ENCODE measurements around the gene TFB1M.
"Not testable (repeated sequence)": the region's sequence is repeated elsewhere in the genome, so short reads cannot be mapped to it uniquely, and the experiment has no call there.

Gene TFB1M

GRCh38 chr6:155314092-155314772 lies at the start of gene TFB1M:
TFB1M (minus strand) TSS chr6:155314484; CDS start chr6:155314428, 56 bp downstream.
- DNase-seq (ENCODE audit: low read depth in 2 of 2, low spot score in 1 of 2): peak; percentile 93 to 95

GRCh38 chr6:155364021-155364420 lies 49.7 kb upstream of the TFB1M start:
- not testable (repeated sequence) for DNase-seq (ENCODE audit: low read depth in 2 of 2, low spot score in 1 of 2)

- not testable (repeated sequence) for DNase-seq (ENCODE audit: low read depth in 2 of 2, low spot score in 1 of 2)
These were observed 48.8 kb upstream of the TFB1M start for GRCh38 chr6:155362968-155363632.

- no peak for DNase-seq (ENCODE audit: low read depth in 2 of 2, low spot score in 1 of 2)
These were observed 39.9 kb upstream of the TFB1M start for GRCh38 chr6:155354167-155354566.

GRCh38 chr6:155352811-155353210 lies 38.5 kb upstream of the TFB1M start:
- no peak for DNase-seq (ENCODE audit: low read depth in 2 of 2, low spot score in 1 of 2)

- no peak for DNase-seq (ENCODE audit: low read depth in 2 of 2, low spot score in 1 of 2)
These were observed 37.8 kb upstream of the TFB1M start for GRCh38 chr6:155352130-155352420.

- no peak for DNase-seq (ENCODE audit: low read depth in 2 of 2, low spot score in 1 of 2)
These were observed 37.2 kb upstream of the TFB1M start for GRCh38 chr6:155351273-155352129.

GRCh38 chr6:155349956-155350355 lies 35.7 kb upstream of the TFB1M start:
- no peak for DNase-seq (ENCODE audit: low read depth in 2 of 2, low spot score in 1 of 2)

- DNase-seq (ENCODE audit: low read depth in 2 of 2, low spot score in 1 of 2): no peak
These were observed 34.8 kb upstream of the TFB1M start for GRCh38 chr6:155349129-155349528.

- DNase-seq (ENCODE audit: low read depth in 2 of 2, low spot score in 1 of 2): no peak
These were observed 33.5 kb upstream of the TFB1M start for GRCh38 chr6:155347800-155348199.

GRCh38 chr6:155346957-155347356 lies 32.7 kb upstream of the TFB1M start:
- DNase-seq (ENCODE audit: low read depth in 2 of 2, low spot score in 1 of 2): no peak

- DNase-seq (ENCODE audit: low read depth in 2 of 2, low spot score in 1 of 2): no peak
These were observed 30.2 kb upstream of the TFB1M start for GRCh38 chr6:155344341-155345006.

GRCh38 chr6:155341130-155341828 lies 27.0 kb upstream of the TFB1M start:
- DNase-seq (ENCODE audit: low read depth in 2 of 2, low spot score in 1 of 2): no peak

GRCh38 chr6:155340464-155341129 lies 26.3 kb upstream of the TFB1M start:
- no peak for DNase-seq (ENCODE audit: low read depth in 2 of 2, low spot score in 1 of 2)

GRCh38 chr6:155339929-155340328 lies 25.6 kb upstream of the TFB1M start:
- DNase-seq (ENCODE audit: low read depth in 2 of 2, low spot score in 1 of 2): not testable (repeated sequence)

- DNase-seq (ENCODE audit: low read depth in 2 of 2, low spot score in 1 of 2): not testable (repeated sequence)
These were observed 24.0 kb upstream of the TFB1M start for GRCh38 chr6:155338237-155338636.

- DNase-seq (ENCODE audit: low read depth in 2 of 2, low spot score in 1 of 2): no peak
These were observed 21.0 kb upstream of the TFB1M start for GRCh38 chr6:155335265-155335664.

GRCh38 chr6:155334073-155334472 lies 19.8 kb upstream of the TFB1M start:
- DNase-seq (ENCODE audit: low read depth in 2 of 2, low spot score in 1 of 2): not testable (repeated sequence)

GRCh38 chr6:155333414-155333813 lies 19.1 kb upstream of the TFB1M start:
- no peak for DNase-seq (ENCODE audit: low read depth in 2 of 2, low spot score in 1 of 2)

GRCh38 chr6:155330922-155331321 lies 16.6 kb upstream of the TFB1M start:
- no peak for DNase-seq (ENCODE audit: low read depth in 2 of 2, low spot score in 1 of 2)
